H1 (cell line): ENCODE data around the gene KAT2A. TPM values are rescaled to one million over a fixed set of nuclear protein-coding genes. Genes with fewer than 3 reads are reported as not detected.
"Not testable (repeated sequence)": the region's sequence is repeated elsewhere in the genome, so short reads cannot be mapped to it uniquely, and the experiment has no call there.

Source experiments
- CTCF ChIA-PET: fragments of 300-600 bp; sonication (Branson Sonifier 250); formaldehyde crosslinking; loops from one replicate; lab custom pipeline; 2021; ENCODE audit not compliant: partially characterized antibody; lab: Charles Lee
- POLR2A ChIA-PET: fragments of 300-600 bp; sonication (Branson Sonifier 250); formaldehyde crosslinking; loops from one replicate; lab custom pipeline; 2021; ENCODE audit warnings: inconsistent platforms; ENCODE audit not compliant: partially characterized antibody; lab: Charles Lee
- DNase-seq, 2 experiments: peaks; one replicate each; pipeline versions ENCODE4 v3.0.0 to v3.0.0-alpha.2; 2010 to 2022; ENCODE audit warnings: low spot score in 2 of 2, low read depth in 1 of 2, mixed read lengths in 1 of 2
- FAIRE-seq: peaks from 2 replicates; lab custom pipeline; 2011; peaks lifted over from hg19 to GRCh38; lab: Jason Lieb, UNC
- H2AFZ ChIP-seq: 2 replicates; pipeline ENCODE4 v1.8.1; 2012; ENCODE audit warnings: low read length, inconsistent platforms
- H2AK5ac ChIP-seq: 2 replicates; pipeline ENCODE4 v1.6.1; 2013; ENCODE audit warnings: low read depth, low read length
- H2BK120ac ChIP-seq: replicated peaks from 2 replicates; pipeline ENCODE3; 2013; ENCODE audit warnings: low read depth, low read length, inconsistent platforms
- H2BK12ac ChIP-seq: 2 replicates; pipeline ENCODE4 v1.6.1; 2013; ENCODE audit warnings: low read depth, low read length
- H2BK15ac ChIP-seq: 2 replicates; pipeline ENCODE4 v1.6.1; 2013; ENCODE audit warnings: low read length
- H2BK20ac ChIP-seq: 2 replicates; pipeline ENCODE4 v1.6.1; 2013; ENCODE audit warnings: low read length
- H2BK5ac ChIP-seq: 2 replicates; pipeline ENCODE4 v1.6.1; 2013; ENCODE audit warnings: low read depth, low read length
- H3K14ac ChIP-seq: 2 replicates; pipeline ENCODE4 v1.6.1; 2013; ENCODE audit warnings: inconsistent platforms; ENCODE audit not compliant: insufficient read length
- H3K18ac ChIP-seq: 2 replicates; pipeline ENCODE4 v1.6.1; 2013; ENCODE audit warnings: low read length; ENCODE audit errors: extremely low read depth
- H3K23ac ChIP-seq: 2 replicates; pipeline ENCODE4 v1.6.1; 2013; ENCODE audit warnings: inconsistent platforms; ENCODE audit not compliant: insufficient read length
- H3K23me2 ChIP-seq: 2 replicates; pipeline ENCODE4 v1.6.1; 2013; ENCODE audit warnings: low read depth, low read length
- H3K27ac ChIP-seq: 2 replicates; pipeline ENCODE4 v1.6.1; 2011; ENCODE audit warnings: low read depth, low read length, inconsistent platforms
- H3K27me3 ChIP-seq, 4 experiments: replicated peaks in 1 of 4; 1 replicate in 1 of 4; 2 replicates in 3 of 4; pipeline versions ENCODE4 v1.6.1 to v1.8.1; 2011 to 2013; ENCODE audit warnings: low read length in 3 of 4, mild to moderate bottlenecking in 3 of 4, inconsistent platforms in 2 of 4, mixed read lengths in 2 of 4, moderate library complexity in 1 of 4; ENCODE audit not compliant: control insufficient read depth in 3 of 4, insufficient read depth in 3 of 4; ENCODE audit errors: extremely low read depth in 1 of 4
- H3K36me3 ChIP-seq, 4 experiments: 2 replicates each; pipeline versions ENCODE4 v1.6.1 to v1.8.1; 2011 to 2013; ENCODE audit warnings: mild to moderate bottlenecking in 4 of 4, low read length in 3 of 4, moderate library complexity in 2 of 4, control low read depth in 1 of 4, inconsistent platforms in 1 of 4; ENCODE audit not compliant: insufficient read depth in 4 of 4, control insufficient read depth in 2 of 4
- H3K4ac ChIP-seq: replicated peaks from 2 replicates; pipeline ENCODE3; 2013; ENCODE audit warnings: low read length, low read depth, mixed read lengths, inconsistent platforms; ENCODE audit not compliant: insufficient read length
- H3K4me1 ChIP-seq, 4 experiments: replicated peaks in 1 of 4; 1 replicate in 1 of 4; 2 replicates in 3 of 4; pipeline versions ENCODE4 v1.6.1 to v1.8.1; 2011 to 2013; ENCODE audit warnings: low read length in 3 of 4, inconsistent platforms in 2 of 4, mixed read lengths in 1 of 4; ENCODE audit not compliant: insufficient read depth in 4 of 4, control insufficient read depth in 3 of 4
- H3K4me2 ChIP-seq, 2 experiments: 2 replicates each; pipeline versions ENCODE4 v1.6.1 to v1.8.1; 2011 to 2013; ENCODE audit warnings: low read depth in 2 of 2, low read length in 2 of 2, control low read depth in 1 of 2, inconsistent platforms in 1 of 2, mild to moderate bottlenecking in 1 of 2; ENCODE audit not compliant: insufficient read depth in 1 of 2
- H3K4me3 ChIP-seq, 4 experiments: fragments of 200-600, 300-600 bp in 1 of 4; sonication (generic), shearing (Covaris generic), sonication (Bioruptor Twin) in 1 of 4; 2 replicates each; pipeline versions ENCODE4 v1.5.1 to v1.8.1; 2011 to 2016; ENCODE audit warnings: low read length in 4 of 4, low read depth in 3 of 4, control low read depth in 2 of 4, inconsistent platforms in 2 of 4, mild to moderate bottlenecking in 2 of 4, mixed read lengths in 1 of 4, moderate library complexity in 1 of 4; ENCODE audit not compliant: insufficient read depth in 2 of 4; ENCODE audit errors: extremely low read depth in 1 of 4
- H3K56ac ChIP-seq: replicated peaks from 2 replicates; pipeline ENCODE3; 2013; ENCODE audit warnings: low read depth, mild to moderate bottlenecking, mixed read lengths, low read length, inconsistent platforms; ENCODE audit not compliant: insufficient read length
- H3K79me1 ChIP-seq: 2 replicates; pipeline ENCODE4 v1.6.1; 2013; ENCODE audit warnings: low read depth, low read length, control low read depth
- H3K79me2 ChIP-seq, 2 experiments: 2 replicates each; pipeline versions ENCODE4 v1.6.1 to v1.8.1; 2012 to 2013; ENCODE audit warnings: low read length in 2 of 2, mild to moderate bottlenecking in 2 of 2, inconsistent platforms in 1 of 2; ENCODE audit not compliant: insufficient read depth in 2 of 2, control insufficient read depth in 1 of 2
- H3K9ac ChIP-seq, 4 experiments: replicated peaks in 1 of 4; 1 replicate in 1 of 4; 2 replicates in 3 of 4; pipeline versions ENCODE4 v1.6.1 to v1.8.1; 2011 to 2013; ENCODE audit warnings: low read depth in 3 of 4, low read length in 3 of 4, control low read depth in 2 of 4, mild to moderate bottlenecking in 2 of 4, moderate library complexity in 2 of 4, inconsistent platforms in 1 of 4; ENCODE audit errors: extremely low read depth in 1 of 4
- H3K9me3 ChIP-seq, 2 experiments: 2 replicates each; pipeline versions ENCODE4 v1.6.1 to v1.8.1; 2012 to 2013; ENCODE audit warnings: mild to moderate bottlenecking in 2 of 2, moderate library complexity in 2 of 2, control low read depth in 1 of 2, inconsistent platforms in 1 of 2, low read depth in 1 of 2, low read length in 1 of 2, mixed read lengths in 1 of 2; ENCODE audit not compliant: insufficient read depth in 2 of 2
- H4K20me1 ChIP-seq, 2 experiments: replicated peaks in 1 of 2; 2 replicates each; pipeline versions ENCODE3 to v1.8.1; 2011 to 2013; ENCODE audit warnings: inconsistent platforms in 2 of 2, low read length in 2 of 2, mild to moderate bottlenecking in 1 of 2; ENCODE audit not compliant: insufficient read depth in 2 of 2, control insufficient read depth in 1 of 2
- H4K5ac ChIP-seq: 2 replicates; pipeline ENCODE4 v1.6.1; 2013; ENCODE audit warnings: low read length, low read depth, mixed read lengths, inconsistent platforms; ENCODE audit not compliant: insufficient read length
- H4K8ac ChIP-seq: 2 replicates; pipeline ENCODE4 v1.8.0; 2013; ENCODE audit warnings: mild to moderate bottlenecking, moderate library complexity, low read length, inconsistent platforms; ENCODE audit not compliant: insufficient read depth; ENCODE audit errors: extremely low read depth
- H4K91ac ChIP-seq: replicated peaks from 2 replicates; pipeline ENCODE3; 2013; ENCODE audit warnings: low read length, mixed read lengths, inconsistent platforms; ENCODE audit not compliant: insufficient read length
- WGBS, 2 experiments: shearing (Covaris generic) in 1 of 2; methylation state at CpG; one replicate each; pipeline versions ENCODE4 v1.1.6 to v1.1.7; 2013 to 2015; ENCODE audit warnings: low lambda C conversion rate in 2 of 2, mixed read lengths in 2 of 2, inconsistent platforms in 1 of 2, low coverage in 1 of 2, missing lambda C conversion rate in 1 of 2; ENCODE audit not compliant: insufficient replicate concordance in 2 of 2, insufficient coverage in 1 of 2, insufficient read length in 1 of 2; ENCODE audit errors: extremely low coverage in 1 of 2, missing lambda C conversion rate in 1 of 2; 5-methylcytosine and 5-hydroxymethylcytosine counted together
- polyA plus RNA-seq, 7 experiments: library from polyadenylated mRNA; depleted of rRNA in 3 of 7; stranded (reverse) in 5 of 7; unstranded in 2 of 7; fragments of >200 nt in 5 of 7; fragments of 200-250 nt in 2 of 7; gene quantifications; 1 replicate in 5 of 7; 2 replicates in 1 of 7; 4 replicates in 1 of 7; pipeline versions ENCODE4 v1.2.1 to v1.2.3, GENCODE V29; 2011 to 2013; ENCODE audit warnings: missing spikeins in 2 of 7, mixed read lengths in 2 of 7
- total RNA-seq: library from RNA; stranded (reverse); fragmentation: NEBNext Ultra II Directional; extraction: Animal tissue kit (Norgen Biotek cat#: 25700); gene quantifications from 2 replicates; pipeline ENCODE4 v1.2.1, GENCODE V29; 2021

Gene KAT2A
- total and polyA plus RNA-seq, 2 of the 8 experiments (the other 6 are each of a cell fraction or from before 2014, with no cell fraction given), result 34.2 to 40.1 TPM

DNA sequence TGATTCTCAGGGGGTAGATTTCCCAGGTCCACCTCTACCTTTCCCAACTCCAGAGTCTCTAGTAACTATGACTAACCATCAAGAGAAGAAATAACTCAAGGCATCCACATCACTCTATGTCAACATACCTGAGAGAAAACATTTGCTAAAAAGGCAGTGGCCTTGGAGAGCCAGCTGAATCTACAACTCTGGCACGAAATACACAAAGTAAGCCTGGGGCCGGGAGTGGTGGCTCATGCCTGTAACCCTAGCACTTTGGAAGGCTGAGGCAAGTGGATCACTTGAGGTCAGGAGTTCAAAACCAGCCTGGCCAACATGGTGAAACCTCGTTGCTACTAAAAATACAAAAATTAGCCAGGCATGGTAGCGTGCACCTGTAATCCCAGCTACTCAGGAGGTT lies 22.0 kb upstream of the KAT2A start:
- not testable (repeated sequence) for H2BK120ac ChIP-seq, H2BK12ac ChIP-seq, H3K79me1 ChIP-seq, DNase-seq, H3K4ac ChIP-seq, H2BK5ac ChIP-seq, H3K36me3 ChIP-seq, FAIRE-seq, H3K23me2 ChIP-seq, H4K8ac ChIP-seq, H3K4me3 ChIP-seq, H3K18ac ChIP-seq, H3K9ac ChIP-seq, H3K4me2 ChIP-seq, H2BK20ac ChIP-seq, H3K4me1 ChIP-seq, H3K27me3 ChIP-seq, H2AK5ac ChIP-seq, H4K91ac ChIP-seq, H3K27ac ChIP-seq, H3K9me3 ChIP-seq, H4K5ac ChIP-seq, H3K56ac ChIP-seq, H3K23ac ChIP-seq, H2AFZ ChIP-seq, H3K14ac ChIP-seq, H2BK15ac ChIP-seq
- ChIA-PET CTCF (interaction anchor here (0.6 to 2.7 kb wide), 11 partner anchors 10 to 168 kb away, joined by 3 to 9 read pairs (median 3); partner anchors contain the start of genes HSPB9, KAT2A and KCNH4), POLR2A (interaction anchor here (1.1 to 1.4 kb wide), 3 partner anchors 22 to 127 kb away, joined by 3 to 5 read pairs (median 4); partner anchors contain the start of gene KAT2A)
- Histone ChIP-seq H3K79me2 (peaks cover 0 to 43% of the 10 kb centered on the region in 2 experiments; a peak in 2 of 4 replicates), H4K20me1 (peaks cover 9 to 12% of the 10 kb centered on the region in 2 experiments)
- WGBS, 2 experiments, result 71% methylated on average over 4 of the region's 4 CpGs; no CpG with 5 or more reads in 1 of the 2 experiments
